ENCODE results near the gene GRB14. TPM values are rescaled to one million over a fixed set of nuclear protein-coding genes. Genes with fewer than 3 reads are reported as not detected.

GRB14 gene
- total RNA-seq, 1 experiment from 2014 or later, result 18.4 TPM

GRCh38 chr2:164509137-164509877, 112.0 kb downstream of the GRB14 start:
- Mint-ChIP-seq H3K27ac (ENCODE audit: unreplicated experiment) (no peak overlapping the region), H3K27me3 (ENCODE audit: unreplicated experiment) (no peaks in the 10 kb centered on the region), H3K9me3 (ENCODE audit: low read depth, unreplicated experiment) (no peaks in the 10 kb centered on the region), H3K4me1 (ENCODE audit: low read depth, unreplicated experiment) (peaks cover 23% of the 10 kb centered on the region), H3K4me3 (ENCODE audit: low read depth, unreplicated experiment) (no peak overlapping the region), H3K36me3 (ENCODE audit: insufficient read depth, unreplicated experiment) (peaks cover 5% of the 10 kb centered on the region)
- no peak for DNase-seq
- no TSS peak for BruUV-seq (replicated peaks)
- intact Hi-C loops (cut with micrococcal nuclease; ENCODE audit: unreplicated experiment), result no loop called here
- TF ChIP-seq CTCF (IDR thresholded peaks at IDR 0.05; ENCODE audit: unreplicated experiment), result no peak
- CTCF ChIA-PET, result no interaction called here

GRCh38 chr2:164504253-164504652, 117.0 kb downstream of the GRB14 start:
- Mint-ChIP-seq H3K4me3 (ENCODE audit: low read depth, unreplicated experiment) (no peak overlapping the region), H3K27me3 (ENCODE audit: unreplicated experiment) (no peaks in the 10 kb centered on the region), H3K27ac (ENCODE audit: unreplicated experiment) (peak overlapping the region; percentile 26), H3K4me1 (ENCODE audit: low read depth, unreplicated experiment) (no peaks in the 10 kb centered on the region), H3K36me3 (ENCODE audit: insufficient read depth, unreplicated experiment) (no peaks in the 10 kb centered on the region), H3K9me3 (ENCODE audit: low read depth, unreplicated experiment) (no peaks in the 10 kb centered on the region)
- peak; percentile 51 for TF ChIP-seq CTCF (IDR thresholded peaks at IDR 0.05; ENCODE audit: unreplicated experiment)
- peak; percentile 62 for DNase-seq
- no TSS peak for BruUV-seq (replicated peaks)
- intact Hi-C loops (cut with micrococcal nuclease; ENCODE audit: unreplicated experiment), result loop anchor here (1.0 kb wide), 1 partner anchor 34 kb away; no protein-coding TSS in a partner anchor
- CTCF ChIA-PET, result interaction anchor here (2.4 kb wide), 1 partner anchor 33 kb away, joined by 9 read pairs; no protein-coding TSS in a partner anchor

- peaks cover 9% of the 10 kb centered on the region for H3K4me1 Mint-ChIP-seq (ENCODE audit: low read depth, unreplicated experiment)
- DNase-seq, result no peak
- intact Hi-C loops (cut with micrococcal nuclease; ENCODE audit: unreplicated experiment), result loop anchor here (5.0 kb wide), 1 partner anchor 1317 kb away; no protein-coding TSS in a partner anchor
- no peak for TF ChIP-seq CTCF (IDR thresholded peaks at IDR 0.05; ENCODE audit: unreplicated experiment)
- no peak overlapping the region for H3K27ac Mint-ChIP-seq (ENCODE audit: unreplicated experiment)
- CTCF ChIA-PET, result interaction anchor here (1.5 kb wide), 1 partner anchor 39 kb away, joined by 6 read pairs; no protein-coding TSS in a partner anchor
- BruUV-seq (replicated peaks), result no TSS peak
- no peaks in the 10 kb centered on the region for H3K36me3 Mint-ChIP-seq (ENCODE audit: insufficient read depth, unreplicated experiment)
- no peak overlapping the region for H3K4me3 Mint-ChIP-seq (ENCODE audit: low read depth, unreplicated experiment)
- H3K9me3 Mint-ChIP-seq (ENCODE audit: low read depth, unreplicated experiment), result no peaks in the 10 kb centered on the region
- H3K27me3 Mint-ChIP-seq (ENCODE audit: unreplicated experiment), result no peaks in the 10 kb centered on the region
Measured at GRCh38 chr2:164498836-164499235, 122.4 kb downstream of the GRB14 start.

GRCh38 chr2:164496881-164497280, 124.4 kb downstream of the GRB14 start:
- H3K27ac Mint-ChIP-seq (ENCODE audit: unreplicated experiment), result no peak overlapping the region
- H3K9me3 Mint-ChIP-seq (ENCODE audit: low read depth, unreplicated experiment), result no peaks in the 10 kb centered on the region
- no peak overlapping the region for H3K4me3 Mint-ChIP-seq (ENCODE audit: low read depth, unreplicated experiment)
- CTCF ChIA-PET, result no interaction called here
- H3K27me3 Mint-ChIP-seq (ENCODE audit: unreplicated experiment), result no peaks in the 10 kb centered on the region
- peaks cover 9% of the 10 kb centered on the region for H3K4me1 Mint-ChIP-seq (ENCODE audit: low read depth, unreplicated experiment)
- DNase-seq, result no peak
- TF ChIP-seq CTCF (IDR thresholded peaks at IDR 0.05; ENCODE audit: unreplicated experiment), result no peak
- no peaks in the 10 kb centered on the region for H3K36me3 Mint-ChIP-seq (ENCODE audit: insufficient read depth, unreplicated experiment)
- intact Hi-C loops (cut with micrococcal nuclease; ENCODE audit: unreplicated experiment), result loop anchor here (5.0 kb wide), 1 partner anchor 1315 kb away; no protein-coding TSS in a partner anchor
- BruUV-seq (replicated peaks), result no TSS peak
